Measurements from ENCODE around the gene TGFBR3L.

The TGFBR3L gene

GRCh38 chr19:7914598-7915045, at the start of gene TGFBR3L:
Gene TGFBR3L, plus strand, starts transcription at chr19:7914830.
- Histone ChIP-seq H3K27ac (ENCODE audit: low read depth, low read length) (no peak within 1 kb of the TSS), H3K4me3 (ENCODE audit: low read length) (no peak within 1 kb of the TSS), H3K27me3 (ENCODE audit: control insufficient read depth, insufficient read depth, low read length) (peaks cover 30% of the 10 kb centered on the region), H3K4me1 (ENCODE audit: control insufficient read depth, insufficient read depth, low read length) (no peaks in the 10 kb centered on the region), H3K36me3 (ENCODE audit: control insufficient read depth, insufficient read depth, low read length) (peaks cover 15% of the 10 kb centered on the region), H3K9ac (ENCODE audit: low read length) (no peak within 1 kb of the TSS)

DNA sequence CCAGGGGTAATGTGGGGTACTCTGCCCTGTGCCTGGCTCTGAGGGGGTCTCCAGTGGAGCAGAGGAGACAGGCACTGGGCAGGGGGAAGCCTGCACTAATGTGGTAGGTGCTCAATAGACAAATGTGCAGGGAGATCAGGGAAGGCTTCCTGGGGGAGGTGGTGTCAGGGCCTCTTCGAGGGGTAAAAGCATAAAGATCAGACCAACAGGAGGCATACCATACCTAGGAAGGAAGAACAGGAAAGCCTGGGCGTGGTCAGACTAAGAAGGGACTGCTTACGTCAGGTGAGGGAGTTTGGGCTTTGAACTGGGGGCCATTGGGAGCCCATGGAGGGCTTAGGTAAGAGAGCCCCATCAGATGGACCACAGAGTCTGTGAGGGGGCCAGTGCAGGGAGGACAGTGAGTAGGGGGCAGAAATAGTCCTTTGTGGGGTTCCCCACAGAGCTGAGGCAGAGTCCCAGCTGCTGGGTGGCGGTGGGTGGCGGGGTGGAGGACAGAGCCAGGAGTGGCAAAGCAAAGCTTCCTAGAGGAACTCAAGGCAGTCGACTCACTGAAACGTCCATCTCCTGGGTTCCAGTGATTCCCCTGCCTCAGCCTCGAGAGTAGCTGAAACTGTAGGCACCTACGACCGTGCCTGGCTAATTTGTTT, 49.2 kb upstream of the TGFBR3L start:
- Histone ChIP-seq H3K27me3 (ENCODE audit: control insufficient read depth, insufficient read depth, low read length) (peaks cover 33% of the 10 kb centered on the region), H3K4me3 (ENCODE audit: low read length) (no peak overlapping the region), H3K27ac (ENCODE audit: low read depth, low read length) (no peak overlapping the region), H3K9ac (ENCODE audit: low read length) (no peak overlapping the region), H3K4me1 (ENCODE audit: control insufficient read depth, insufficient read depth, low read length) (peaks cover 9% of the 10 kb centered on the region), H3K36me3 (ENCODE audit: control insufficient read depth, insufficient read depth, low read length) (no peaks in the 10 kb centered on the region)

DNA sequence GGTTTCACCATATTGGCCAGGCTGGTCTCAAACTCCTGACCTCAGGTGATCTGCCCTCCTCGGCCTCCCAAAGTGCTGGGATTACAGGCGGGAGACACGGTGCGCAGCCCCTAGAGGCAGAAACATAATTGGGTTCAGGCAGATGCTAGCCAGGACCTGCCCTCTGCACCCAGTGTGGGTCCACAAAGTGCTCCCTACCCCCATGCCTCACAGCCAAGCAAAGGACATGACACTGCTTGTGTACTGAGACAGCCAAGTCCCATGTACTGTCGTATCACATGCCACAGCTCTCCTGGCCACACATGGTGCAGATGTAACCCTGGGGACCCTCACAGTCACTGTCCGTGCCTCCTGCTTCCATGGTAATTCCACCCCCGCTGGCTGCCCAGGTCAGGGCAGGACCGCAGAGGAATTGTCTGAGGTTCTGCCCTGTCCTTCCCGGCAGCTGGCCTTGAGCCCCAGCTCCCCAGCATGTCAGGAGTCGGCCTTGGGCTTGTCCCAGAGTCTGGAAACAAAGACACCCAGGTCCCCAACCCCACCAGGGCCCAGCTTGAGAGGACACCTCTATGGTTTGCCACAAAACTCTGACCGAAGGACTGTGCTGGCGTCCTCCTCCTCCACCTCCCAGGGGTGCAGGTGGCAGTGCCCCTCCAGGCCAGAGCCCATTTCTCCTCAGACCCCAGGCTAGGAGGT, 48.1 kb upstream of the TGFBR3L start:
- Histone ChIP-seq H3K4me1 (ENCODE audit: control insufficient read depth, insufficient read depth, low read length) (peaks cover 9% of the 10 kb centered on the region), H3K9ac (ENCODE audit: low read length) (no peak overlapping the region), H3K36me3 (ENCODE audit: control insufficient read depth, insufficient read depth, low read length) (no peaks in the 10 kb centered on the region), H3K4me3 (ENCODE audit: low read length) (no peak overlapping the region), H3K27ac (ENCODE audit: low read depth, low read length) (no peak overlapping the region), H3K27me3 (ENCODE audit: control insufficient read depth, insufficient read depth, low read length) (peaks cover 22% of the 10 kb centered on the region)

DNA sequence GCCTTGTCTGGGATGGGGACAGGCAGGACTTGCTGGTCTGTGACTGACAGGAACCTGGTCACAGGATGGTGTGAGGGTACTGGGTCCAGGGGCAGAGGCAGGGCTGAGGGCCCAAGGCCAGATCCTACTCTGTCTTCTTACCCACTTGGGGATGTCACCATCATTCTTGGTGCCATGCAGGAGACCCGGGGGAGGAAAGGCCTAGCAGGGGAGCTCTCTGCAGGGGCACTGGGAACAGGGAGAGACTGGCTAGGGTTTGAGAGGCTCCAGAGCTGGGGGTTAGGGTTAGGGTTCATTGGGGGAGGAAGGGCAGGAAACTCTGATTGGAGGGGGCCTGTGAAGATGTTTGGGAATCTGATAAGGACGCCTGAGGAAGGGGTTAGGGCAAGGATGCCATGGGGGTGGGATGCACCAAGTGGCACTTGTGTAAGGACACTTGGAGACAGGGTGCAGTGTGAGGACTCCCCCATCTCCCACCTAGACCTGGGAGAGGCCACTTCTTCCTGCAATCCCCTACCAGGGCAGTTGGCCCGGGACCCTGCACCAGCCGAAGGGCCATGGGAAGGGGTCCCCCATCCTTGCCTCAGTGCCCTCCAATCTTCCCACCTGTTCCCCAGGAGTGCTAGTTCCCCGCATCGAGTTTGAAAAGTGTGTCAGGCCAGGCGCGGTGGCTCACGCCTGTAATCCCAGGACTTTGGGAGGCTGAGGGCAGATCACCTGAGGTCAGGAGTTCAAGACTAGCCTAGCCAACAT, 47.4 kb upstream of the TGFBR3L start:
- Histone ChIP-seq H3K9ac (ENCODE audit: low read length) (no peak overlapping the region), H3K27me3 (ENCODE audit: control insufficient read depth, insufficient read depth, low read length) (peaks cover 21% of the 10 kb centered on the region), H3K4me1 (ENCODE audit: control insufficient read depth, insufficient read depth, low read length) (peaks cover 5% of the 10 kb centered on the region), H3K36me3 (ENCODE audit: control insufficient read depth, insufficient read depth, low read length) (no peaks in the 10 kb centered on the region), H3K4me3 (ENCODE audit: low read length) (no peak overlapping the region), H3K27ac (ENCODE audit: low read depth, low read length) (no peak overlapping the region)

GRCh38 chr19:7868326-7868670, 46.3 kb upstream of the TGFBR3L start:
- Histone ChIP-seq H3K36me3 (ENCODE audit: control insufficient read depth, insufficient read depth, low read length) (no peaks in the 10 kb centered on the region), H3K27ac (ENCODE audit: low read depth, low read length) (no peak overlapping the region), H3K27me3 (ENCODE audit: control insufficient read depth, insufficient read depth, low read length) (peaks cover 27% of the 10 kb centered on the region), H3K4me1 (ENCODE audit: control insufficient read depth, insufficient read depth, low read length) (peaks cover 5% of the 10 kb centered on the region), H3K9ac (ENCODE audit: low read length) (no peak overlapping the region), H3K4me3 (ENCODE audit: low read length) (peak overlapping the region; percentile 77)

- H3K4me1 ChIP-seq (ENCODE audit: control insufficient read depth, insufficient read depth, low read length), result peaks cover 5% of the 10 kb centered on the region
- no peak overlapping the region for H3K27ac ChIP-seq (ENCODE audit: low read depth, low read length)
- H3K36me3 ChIP-seq (ENCODE audit: control insufficient read depth, insufficient read depth, low read length), result no peaks in the 10 kb centered on the region
- H3K27me3 ChIP-seq (ENCODE audit: control insufficient read depth, insufficient read depth, low read length), result peaks cover 27% of the 10 kb centered on the region
- peak overlapping the region; percentile 77 for H3K4me3 ChIP-seq (ENCODE audit: low read length)
- H3K9ac ChIP-seq (ENCODE audit: low read length), result no peak overlapping the region
Measured at GRCh38 chr19:7868671-7869452, 45.8 kb upstream of the TGFBR3L start.

- Histone ChIP-seq H3K27ac (ENCODE audit: low read depth, low read length) (peak overlapping the region; percentile 37), H3K4me1 (ENCODE audit: control insufficient read depth, insufficient read depth, low read length) (peaks cover 5% of the 10 kb centered on the region), H3K4me3 (ENCODE audit: low read length) (peak overlapping the region; percentile 53), H3K27me3 (ENCODE audit: control insufficient read depth, insufficient read depth, low read length) (peaks cover 33% of the 10 kb centered on the region), H3K36me3 (ENCODE audit: control insufficient read depth, insufficient read depth, low read length) (no peaks in the 10 kb centered on the region), H3K9ac (ENCODE audit: low read length) (no peak overlapping the region)
Measured at GRCh38 chr19:7869453-7869909, 45.1 kb upstream of the TGFBR3L start.

DNA sequence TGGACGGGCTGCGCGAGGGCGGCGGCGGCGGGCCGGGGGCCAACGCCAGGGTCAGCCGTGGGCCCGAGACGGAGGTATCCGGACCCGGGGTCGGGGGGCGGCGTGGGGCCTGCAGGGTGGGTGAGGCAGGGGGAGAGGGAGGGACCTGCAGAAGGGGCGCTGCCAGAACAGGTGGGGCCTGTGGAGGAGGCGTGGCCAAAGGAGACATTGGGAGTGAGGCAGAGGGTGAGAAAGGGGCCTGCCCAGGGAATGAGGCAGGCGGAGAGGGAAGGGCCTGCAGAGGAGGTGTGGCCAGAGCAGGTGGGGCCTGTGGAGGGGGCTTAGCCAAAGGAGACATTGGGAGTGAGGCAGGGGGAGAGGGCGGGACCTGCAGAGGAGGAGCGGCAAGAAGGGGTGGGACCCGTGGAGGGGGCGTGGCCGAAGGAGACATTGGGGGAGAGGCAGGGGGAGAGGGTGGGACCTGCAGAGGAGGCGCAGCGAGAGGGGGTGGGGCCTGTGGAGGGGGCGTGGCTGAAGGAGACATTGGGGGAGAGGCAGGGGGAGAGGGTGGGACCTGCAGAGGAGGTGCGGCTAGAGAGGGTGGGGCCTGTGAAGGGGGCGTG, 44.6 kb upstream of the TGFBR3L start:
- Histone ChIP-seq H3K27ac (ENCODE audit: low read depth, low read length) (peak overlapping the region; percentile 37), H3K4me1 (ENCODE audit: control insufficient read depth, insufficient read depth, low read length) (peaks cover 5% of the 10 kb centered on the region)

GRCh38 chr19:7870571-7871436, 43.8 kb upstream of the TGFBR3L start:
- H3K4me3 ChIP-seq (ENCODE audit: low read length), result no peak overlapping the region

More for the DNA sequence above, 44.6 kb upstream of the TGFBR3L start:
- no peaks in the 10 kb centered on the region for H3K36me3 ChIP-seq (ENCODE audit: control insufficient read depth, insufficient read depth, low read length)
- H3K27me3 ChIP-seq (ENCODE audit: control insufficient read depth, insufficient read depth, low read length), result peaks cover 32% of the 10 kb centered on the region
- H3K4me3 ChIP-seq (ENCODE audit: low read length), result peak overlapping the region; percentile 53
- no peak overlapping the region for H3K9ac ChIP-seq (ENCODE audit: low read length)

DNA sequence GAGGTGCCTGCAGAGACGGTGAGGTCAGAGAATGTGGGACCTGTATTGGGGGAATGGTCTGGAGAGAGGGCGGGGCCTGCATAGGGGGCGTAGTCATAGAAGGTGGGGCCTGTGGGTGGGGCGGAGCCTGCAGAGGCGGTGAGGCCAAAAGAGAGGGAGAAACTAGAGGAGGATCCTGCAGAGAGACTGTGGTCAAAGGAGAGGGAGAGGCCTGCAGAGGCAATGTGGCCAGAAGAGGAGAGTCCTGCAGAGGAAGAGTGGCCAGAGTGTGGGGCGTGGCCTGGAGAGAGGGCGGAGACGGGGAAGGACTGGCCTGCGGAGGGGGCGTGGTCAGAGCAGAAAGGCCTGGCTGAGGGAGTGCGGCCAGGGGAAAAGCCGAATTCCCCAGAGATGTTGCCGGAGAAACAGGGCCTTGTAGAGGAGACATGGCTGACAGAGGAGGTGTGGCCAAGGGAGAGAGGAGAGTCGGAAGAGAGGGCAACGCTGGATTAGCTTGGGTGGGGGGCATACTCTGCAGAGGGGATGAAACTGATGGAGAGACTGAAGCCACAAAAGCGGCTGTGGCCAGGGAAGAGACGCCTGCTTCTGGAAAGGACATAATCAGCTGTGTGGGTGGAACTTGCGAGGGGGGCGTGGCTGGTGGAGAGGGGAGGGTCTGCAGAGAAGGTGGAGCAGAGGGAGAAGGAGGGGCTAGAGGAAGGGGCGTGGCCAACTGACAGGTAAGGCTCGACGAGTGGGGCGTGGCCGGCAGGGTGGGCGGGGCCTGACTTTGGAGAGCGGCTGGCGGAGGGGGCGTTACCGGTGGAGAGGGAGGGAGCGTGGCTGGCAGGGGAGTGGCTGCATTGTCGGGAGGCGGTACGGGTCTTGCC, 43.0 kb upstream of the TGFBR3L start:
- Histone ChIP-seq H3K4me3 (ENCODE audit: low read length) (peak overlapping the region; percentile 57), H3K4me1 (ENCODE audit: control insufficient read depth, insufficient read depth, low read length) (peaks cover 5% of the 10 kb centered on the region), H3K36me3 (ENCODE audit: control insufficient read depth, insufficient read depth, low read length) (no peaks in the 10 kb centered on the region), H3K27me3 (ENCODE audit: control insufficient read depth, insufficient read depth, low read length) (peaks cover 24% of the 10 kb centered on the region), H3K27ac (ENCODE audit: low read depth, low read length) (no peak overlapping the region), H3K9ac (ENCODE audit: low read length) (no peak overlapping the region)

More at GRCh38 chr19:7870571-7871436, 43.8 kb upstream of the TGFBR3L start:
- Histone ChIP-seq H3K9ac (ENCODE audit: low read length) (no peak overlapping the region), H3K27me3 (ENCODE audit: control insufficient read depth, insufficient read depth, low read length) (peaks cover 25% of the 10 kb centered on the region), H3K27ac (ENCODE audit: low read depth, low read length) (no peak overlapping the region), H3K36me3 (ENCODE audit: control insufficient read depth, insufficient read depth, low read length) (no peaks in the 10 kb centered on the region), H3K4me1 (ENCODE audit: control insufficient read depth, insufficient read depth, low read length) (peaks cover 5% of the 10 kb centered on the region)
